Pons (tissue), 1 donor: ENCODE measurements around the gene IER3.
"Not testable (repeated sequence)": the region's sequence is repeated elsewhere in the genome, so short reads cannot be mapped to it uniquely, and the experiment has no call there.

Experiments used
- DNase-seq: peaks from one replicate; pipeline ENCODE4 v3.0.0-alpha.2; 2016; ENCODE audit warnings: low spot score

IER3 gene

GRCh38 chr6:30723843-30724741 is 20.3 kb downstream of the IER3 start:
- DNase-seq, result not testable (repeated sequence)

GRCh38 chr6:30723159-30723842 is 21.0 kb downstream of the IER3 start:
- not testable (repeated sequence) for DNase-seq

- peak; percentile 80 for DNase-seq
Measured at GRCh38 chr6:30722280-30723112, 21.9 kb downstream of the IER3 start.

GRCh38 chr6:30722025-30722279 is 22.4 kb downstream of the IER3 start:
- DNase-seq, result not testable (repeated sequence)

- DNase-seq, result peak; percentile 76
Measured at GRCh38 chr6:30721198-30722024, 22.9 kb downstream of the IER3 start.

GRCh38 chr6:30720738-30721197 is 23.6 kb downstream of the IER3 start:
- DNase-seq, result peak; percentile 62

GRCh38 chr6:30719791-30720737 is 24.3 kb downstream of the IER3 start, which contains the start of gene TUBB:
TSS of gene TUBB (plus strand) at chr6:30720352. CDS start at chr6:30720507, 155 bp downstream.
- peak; percentile 99 for DNase-seq

GRCh38 chr6:30719356-30719755 is 25.0 kb downstream of the IER3 start:
- no peak for DNase-seq

GRCh38 chr6:30717845-30718720 is 26.3 kb downstream of the IER3 start:
- not testable (repeated sequence) for DNase-seq

GRCh38 chr6:30717129-30717844 is 27.1 kb downstream of the IER3 start, which contains the start of gene MDC1:
TSS of gene MDC1 (minus strand) at chr6:30717281. CDS start at chr6:30715175, 2,106 bp downstream.
- peak; percentile 100 for DNase-seq

GRCh38 chr6:30716879-30717128 is 27.5 kb downstream of the IER3 start:
- DNase-seq, result no peak

GRCh38 chr6:30714263-30714662 is 30.1 kb downstream of the IER3 start:
- DNase-seq, result no peak

- no peak for DNase-seq
Measured at GRCh38 chr6:30712441-30712945, 31.9 kb downstream of the IER3 start.

GRCh38 chr6:30711758-30712380 is 32.5 kb downstream of the IER3 start:
- no peak for DNase-seq

GRCh38 chr6:30709101-30709868 is 35.1 kb downstream of the IER3 start:
- DNase-seq, result no peak

GRCh38 chr6:30707281-30707850 is 37.0 kb downstream of the IER3 start:
- no peak for DNase-seq

GRCh38 chr6:30705620-30706019 is 38.7 kb downstream of the IER3 start:
- no peak for DNase-seq
